ENCODE measurements around the gene TUBB4A. TPM values are rescaled to one million over a fixed set of nuclear protein-coding genes. Genes with fewer than 3 reads are reported as not detected.

The TUBB4A gene
- total and polyA plus RNA-seq, 2 donors (not counting 1 experiment from before 2014, with no cell fraction given): not detected

GRCh38 chr19:6503407-6504201 lies 1.5 kb upstream of the TUBB4A start:
- H3K4me3 ChIP-seq (replicated peaks in 1 of 4; ENCODE audit: control extremely low read depth in 1 of 4, insufficient read depth in 1 of 4, low read depth in 3 of 4, low read length in 4 of 4): no peak overlapping the region
- no peaks in the 10 kb centered on the region for H3K79me2 ChIP-seq (ENCODE audit: control insufficient read depth, insufficient read depth, low read length)
- no peaks in the 10 kb centered on the region for H3K36me3 ChIP-seq (ENCODE audit: control insufficient read depth, insufficient read depth, low read length)
- H3K9ac ChIP-seq (ENCODE audit: insufficient read depth, low read length): no peak overlapping the region
- no peaks in the 10 kb centered on the region for H4K20me1 ChIP-seq (ENCODE audit: control insufficient read depth, extremely low read depth, insufficient read depth, low read length)
- no peaks in the 10 kb centered on the region for H3K9me3 ChIP-seq (ENCODE audit: control insufficient read depth, insufficient read depth, low read depth, low read length)
- no peak overlapping the region for H2AFZ ChIP-seq (ENCODE audit: low read length)
- no peaks in the 10 kb centered on the region for H3K4me1 ChIP-seq (ENCODE audit: control insufficient read depth, extremely low read depth, insufficient read depth, low read length)
- no peak overlapping the region for H3K27ac ChIP-seq (ENCODE audit: insufficient read depth, low read length)
- no peak overlapping the region for H3K4me2 ChIP-seq (ENCODE audit: extremely low read depth, insufficient read depth, low read length)
- no peak for TF ChIP-seq CTCF (conservative IDR thresholded peaks at IDR 0.05 in 1 of 2, IDR thresholded peaks at IDR 0.05 in 1 of 2; ENCODE audit: low read depth in 1 of 2, low read length in 2 of 2)
- TF ChIP-seq EZH2 (IDR thresholded peaks at IDR 0.05; ENCODE audit: low read length, missing control alignments): no peak
- no peaks in the 10 kb centered on the region for H3K27me3 ChIP-seq (ENCODE audit: control insufficient read depth, insufficient read depth, low read length)
- no peak for DNase-seq (ENCODE audit: low read depth in 2 of 2)

- no peak for DNase-seq (ENCODE audit: low read depth in 2 of 2)
- Histone ChIP-seq H2AFZ (ENCODE audit: low read length) (no peak overlapping the region), H3K4me2 (ENCODE audit: extremely low read depth, insufficient read depth, low read length) (no peak overlapping the region), H3K36me3 (ENCODE audit: control insufficient read depth, insufficient read depth, low read length) (no peaks in the 10 kb centered on the region), H4K20me1 (ENCODE audit: control insufficient read depth, extremely low read depth, insufficient read depth, low read length) (no peaks in the 10 kb centered on the region), H3K79me2 (ENCODE audit: control insufficient read depth, insufficient read depth, low read length) (no peaks in the 10 kb centered on the region), H3K4me1 (ENCODE audit: control insufficient read depth, extremely low read depth, insufficient read depth, low read length) (no peaks in the 10 kb centered on the region), H3K27me3 (ENCODE audit: control insufficient read depth, insufficient read depth, low read length) (no peaks in the 10 kb centered on the region), H3K4me3 (replicated peaks in 1 of 4; ENCODE audit: control extremely low read depth in 1 of 4, insufficient read depth in 1 of 4, low read depth in 3 of 4, low read length in 4 of 4) (no peak overlapping the region), H3K27ac (ENCODE audit: insufficient read depth, low read length) (no peak overlapping the region), H3K9me3 (ENCODE audit: control insufficient read depth, insufficient read depth, low read depth, low read length) (no peaks in the 10 kb centered on the region), H3K9ac (ENCODE audit: insufficient read depth, low read length) (no peak overlapping the region)
- TF ChIP-seq EZH2 (IDR thresholded peaks at IDR 0.05; ENCODE audit: low read length, missing control alignments): no peak
- no peak for TF ChIP-seq CTCF (conservative IDR thresholded peaks at IDR 0.05 in 1 of 2, IDR thresholded peaks at IDR 0.05 in 1 of 2; ENCODE audit: low read depth in 1 of 2, low read length in 2 of 2)
Measured at GRCh38 chr19:6500837-6501739, 1.0 kb downstream of the TUBB4A start.

GRCh38 chr19:6499052-6499790 lies 2.9 kb downstream of the TUBB4A start:
- TF ChIP-seq EZH2 (IDR thresholded peaks at IDR 0.05; ENCODE audit: low read length, missing control alignments) (no peak), CTCF (conservative IDR thresholded peaks at IDR 0.05 in 1 of 2, IDR thresholded peaks at IDR 0.05 in 1 of 2; ENCODE audit: low read depth in 1 of 2, low read length in 2 of 2) (no peak)
- Histone ChIP-seq H2AFZ (ENCODE audit: low read length) (no peak overlapping the region), H3K79me2 (ENCODE audit: control insufficient read depth, insufficient read depth, low read length) (no peaks in the 10 kb centered on the region), H3K9ac (ENCODE audit: insufficient read depth, low read length) (no peak overlapping the region), H3K4me3 (replicated peaks in 1 of 4; ENCODE audit: control extremely low read depth in 1 of 4, insufficient read depth in 1 of 4, low read depth in 3 of 4, low read length in 4 of 4) (no peak overlapping the region), H3K27me3 (ENCODE audit: control insufficient read depth, insufficient read depth, low read length) (no peaks in the 10 kb centered on the region), H3K4me1 (ENCODE audit: control insufficient read depth, extremely low read depth, insufficient read depth, low read length) (no peaks in the 10 kb centered on the region), H3K27ac (ENCODE audit: insufficient read depth, low read length) (no peak overlapping the region), H3K4me2 (ENCODE audit: extremely low read depth, insufficient read depth, low read length) (no peak overlapping the region), H3K36me3 (ENCODE audit: control insufficient read depth, insufficient read depth, low read length) (no peaks in the 10 kb centered on the region), H3K9me3 (ENCODE audit: control insufficient read depth, insufficient read depth, low read depth, low read length) (no peaks in the 10 kb centered on the region), H4K20me1 (ENCODE audit: control insufficient read depth, extremely low read depth, insufficient read depth, low read length) (no peaks in the 10 kb centered on the region)
- no peak for DNase-seq (ENCODE audit: low read depth in 2 of 2)

Data from fibroblast of lung (primary cell).